H9 (cell line): Measurements from ENCODE around the gene SEC61B. TPM values are rescaled to one million over a fixed set of nuclear protein-coding genes. Genes with fewer than 3 reads are reported as not detected.

Source experiments
- DNase-seq: peaks from one replicate; pipeline ENCODE4 v3.0.0-alpha.2; 2017
- H2AFZ ChIP-seq: one replicate; pipeline ENCODE4 v1.6.1; 2013; ENCODE audit warnings: mild to moderate bottlenecking, low read length, control low read depth, moderate library complexity
- H2AK5ac ChIP-seq: 2 replicates; pipeline ENCODE4 v1.6.1; 2013; ENCODE audit warnings: low read length, control low read depth, mixed read lengths; ENCODE audit not compliant: insufficient read length
- H2BK120ac ChIP-seq: one replicate; pipeline ENCODE4 v1.6.1; 2013; ENCODE audit warnings: low read depth, mild to moderate bottlenecking, low read length, control low read depth, inconsistent platforms; ENCODE audit not compliant: poor library complexity, severe bottlenecking
- H2BK12ac ChIP-seq: 2 replicates; pipeline ENCODE4 v1.6.1; 2013; ENCODE audit warnings: low read length, control low read depth, mixed read lengths, low read depth; ENCODE audit not compliant: insufficient read length
- H2BK15ac ChIP-seq: 2 replicates; pipeline ENCODE4 v1.6.1; 2013; ENCODE audit warnings: low read depth, low read length, control low read depth
- H2BK20ac ChIP-seq: one replicate; pipeline ENCODE4 v1.6.1; 2013; ENCODE audit warnings: low read depth, mild to moderate bottlenecking, low read length, control low read depth, inconsistent platforms; ENCODE audit not compliant: poor library complexity, severe bottlenecking
- H2BK5ac ChIP-seq: 2 replicates; pipeline ENCODE4 v1.6.1; 2013; ENCODE audit warnings: low read length, control low read depth, mixed read lengths; ENCODE audit not compliant: insufficient read length
- H3K14ac ChIP-seq: 2 replicates; pipeline ENCODE4 v1.6.1; 2013; ENCODE audit warnings: low read length, control low read depth; ENCODE audit not compliant: insufficient read depth
- H3K18ac ChIP-seq: 2 replicates; pipeline ENCODE4 v1.6.1; 2013; ENCODE audit warnings: low read depth, mild to moderate bottlenecking, mixed read lengths, low read length, control low read depth; ENCODE audit not compliant: insufficient read length
- H3K23ac ChIP-seq: 2 replicates; pipeline ENCODE4 v1.6.1; 2013; ENCODE audit warnings: low read length, control low read depth, mixed read lengths, low read depth; ENCODE audit not compliant: insufficient read length
- H3K23me2 ChIP-seq: 2 replicates; pipeline ENCODE4 v1.6.1; 2013; ENCODE audit warnings: low read depth, mild to moderate bottlenecking, mixed read lengths, low read length, control low read depth; ENCODE audit not compliant: insufficient read length, poor library complexity, severe bottlenecking
- H3K27ac ChIP-seq: 2 replicates; pipeline ENCODE4 v1.5.1; 2013; ENCODE audit warnings: low read length, control low read depth, mixed read lengths, low read depth; ENCODE audit not compliant: insufficient read length
- H3K27me3 ChIP-seq: 2 replicates; pipeline ENCODE4 v1.6.1; 2013; ENCODE audit warnings: low read length, control low read depth, inconsistent platforms; ENCODE audit not compliant: insufficient read depth
- H3K4ac ChIP-seq: 2 replicates; pipeline ENCODE4 v1.6.1; 2013; ENCODE audit warnings: low read depth, mild to moderate bottlenecking, control low read depth, inconsistent platforms, low read length, moderate library complexity
- H3K4me1 ChIP-seq: 2 replicates; pipeline ENCODE4 v1.6.1; 2013; ENCODE audit warnings: low read length, control low read depth, inconsistent platforms; ENCODE audit not compliant: insufficient read depth
- H3K4me2 ChIP-seq: 2 replicates; pipeline ENCODE4 v1.6.1; 2013; ENCODE audit warnings: low read length, control low read depth, mixed read lengths; ENCODE audit not compliant: insufficient read length, insufficient read depth
- H3K56ac ChIP-seq: 2 replicates; pipeline ENCODE4 v1.6.1; 2013; ENCODE audit warnings: low read depth, mild to moderate bottlenecking, mixed read lengths, low read length, control low read depth; ENCODE audit not compliant: insufficient read length
- H3K79me1 ChIP-seq: 2 replicates; pipeline ENCODE4 v1.6.1; 2013; ENCODE audit warnings: low read depth, mild to moderate bottlenecking, moderate library complexity, low read length, control low read depth, inconsistent platforms; ENCODE audit not compliant: insufficient read depth, poor library complexity, severe bottlenecking
- H3K79me2 ChIP-seq: 2 replicates; pipeline ENCODE4 v1.6.1; 2013; ENCODE audit warnings: low read length, control low read depth, inconsistent platforms; ENCODE audit not compliant: insufficient read depth
- H3K9ac ChIP-seq: 2 replicates; pipeline ENCODE4 v1.6.1; 2013; ENCODE audit warnings: low read length, control low read depth, mixed read lengths; ENCODE audit not compliant: insufficient read length; ENCODE audit errors: extremely low read depth
- H3K9me3 ChIP-seq: one replicate; pipeline ENCODE4 v1.6.1; 2013; ENCODE audit warnings: low read depth, low read length, inconsistent platforms; ENCODE audit not compliant: control insufficient read depth
- H3T11ph ChIP-seq: one replicate; pipeline ENCODE4 v1.6.1; 2013; ENCODE audit warnings: mild to moderate bottlenecking, low read length, control low read depth, inconsistent platforms
- H4K20me1 ChIP-seq: one replicate; pipeline ENCODE4 v1.6.1; 2013; ENCODE audit not compliant: control insufficient read depth, insufficient read length, insufficient read depth
- H4K5ac ChIP-seq: 2 replicates; pipeline ENCODE4 v1.6.1; 2013; ENCODE audit warnings: low read depth, mild to moderate bottlenecking, mixed read lengths, low read length, control low read depth; ENCODE audit not compliant: insufficient read length
- H4K8ac ChIP-seq: replicated peaks from 2 replicates; pipeline ENCODE4 v1.6.1; 2013; ENCODE audit warnings: low read length, control low read depth, mixed read lengths, low read depth; ENCODE audit not compliant: insufficient read length
- H4K91ac ChIP-seq: 2 replicates; pipeline ENCODE4 v1.6.1; 2013; ENCODE audit warnings: low read depth, mild to moderate bottlenecking, moderate library complexity, mixed read lengths, low read length, control low read depth; ENCODE audit not compliant: insufficient read length
- H3K27ac Mint-ChIP-seq, 3 experiments: 2 replicates in 2 of 3; 3 replicates in 1 of 3; pipeline ENCODE4 v1.8.0; 2020 to 2021; ENCODE audit warnings: mixed read lengths in 3 of 3, mild to moderate bottlenecking in 1 of 3, moderate library complexity in 1 of 3
- H3K27me3 Mint-ChIP-seq: 2 replicates; pipeline ENCODE4 v1.8.0; 2021; ENCODE audit warnings: low read depth, mild to moderate bottlenecking, moderate library complexity, mixed read lengths
- H3K36me3 Mint-ChIP-seq, 3 experiments: 2 replicates in 2 of 3; 3 replicates in 1 of 3; pipeline ENCODE4 v1.8.0; 2020 to 2021; ENCODE audit warnings: low read depth in 3 of 3, mixed read lengths in 3 of 3; ENCODE audit not compliant: insufficient read depth in 1 of 3
- H3K4me1 Mint-ChIP-seq, 2 experiments: 2 replicates each; pipeline ENCODE4 v1.8.0; 2020; ENCODE audit warnings: mixed read lengths in 2 of 2
- H3K4me3 Mint-ChIP-seq, 2 experiments: 2 replicates in 1 of 2; 3 replicates in 1 of 2; pipeline ENCODE4 v1.8.0; 2020 to 2021; ENCODE audit warnings: mild to moderate bottlenecking in 2 of 2, mixed read lengths in 2 of 2, moderate library complexity in 1 of 2
- H3K9me3 Mint-ChIP-seq, 2 experiments: 2 replicates in 1 of 2; 3 replicates in 1 of 2; pipeline ENCODE4 v1.8.0; 2020; ENCODE audit warnings: mild to moderate bottlenecking in 2 of 2, mixed read lengths in 2 of 2, moderate library complexity in 1 of 2
- WGBS: extraction: QIAGEN DNeasy Blood & Tissue Kit; methylation state at CpG from one replicate; pipeline ENCODE4 v1.1.7; 2013; ENCODE audit warnings: missing lambda C conversion rate, low lambda C conversion rate, mixed read lengths; ENCODE audit not compliant: insufficient read length; ENCODE audit errors: extremely low coverage; 5-methylcytosine and 5-hydroxymethylcytosine counted together
- total RNA-seq: library from RNA; stranded (reverse); gene quantifications from 2 replicates; pipeline ENCODE4 v1.2.1, GENCODE V29; 2021
- TF ChIP-seq, protein P1 (sequence below): fragments of 200-600 bp; sonication (generic); conservative IDR thresholded peaks from 3 replicates; pipeline ENCODE4 v1.8.0; 2021; ENCODE audit warnings: antibody characterized with exemption, mild to moderate bottlenecking

Gene SEC61B
- total RNA-seq, 1 experiment from 2014 or later = 142 TPM

- Histone ChIP-seq H3K56ac (no peak overlapping the region), H4K91ac (no peak overlapping the region), H2AK5ac (no peak overlapping the region), H3K4me2 (no peak overlapping the region), H3K23ac (no peak overlapping the region), H4K5ac (no peak overlapping the region), H2BK120ac (no peak overlapping the region), H3K79me1 (no peaks in the 10 kb centered on the region), H3K9ac (no peak overlapping the region), H3K18ac (no peak overlapping the region), H3K4me1 (no peaks in the 10 kb centered on the region), H3K27ac (no peak overlapping the region), H2AFZ (no peak overlapping the region), H2BK5ac (no peak overlapping the region), H3K79me2 (no peaks in the 10 kb centered on the region), H3K9me3 (no peaks in the 10 kb centered on the region), H2BK12ac (no peak overlapping the region), H2BK15ac (no peak overlapping the region), H3K23me2 (no peaks in the 10 kb centered on the region), H2BK20ac (no peak overlapping the region), H4K20me1 (no peaks in the 10 kb centered on the region), H3K14ac (no peak overlapping the region; the same call in 1 of the 2 replicates), H4K8ac (no peak overlapping the region), H3K4ac (no peak overlapping the region), H3K27me3 (no peaks in the 10 kb centered on the region), H3T11ph (no peak overlapping the region)
- WGBS = no CpG with 5 or more reads among the region's 15 CpGs
- H3K27ac Mint-ChIP-seq = no peak overlapping the region; a peak in 2 of 7 replicates
- no peak for DNase-seq
- TF ChIP-seq, protein P1, sequence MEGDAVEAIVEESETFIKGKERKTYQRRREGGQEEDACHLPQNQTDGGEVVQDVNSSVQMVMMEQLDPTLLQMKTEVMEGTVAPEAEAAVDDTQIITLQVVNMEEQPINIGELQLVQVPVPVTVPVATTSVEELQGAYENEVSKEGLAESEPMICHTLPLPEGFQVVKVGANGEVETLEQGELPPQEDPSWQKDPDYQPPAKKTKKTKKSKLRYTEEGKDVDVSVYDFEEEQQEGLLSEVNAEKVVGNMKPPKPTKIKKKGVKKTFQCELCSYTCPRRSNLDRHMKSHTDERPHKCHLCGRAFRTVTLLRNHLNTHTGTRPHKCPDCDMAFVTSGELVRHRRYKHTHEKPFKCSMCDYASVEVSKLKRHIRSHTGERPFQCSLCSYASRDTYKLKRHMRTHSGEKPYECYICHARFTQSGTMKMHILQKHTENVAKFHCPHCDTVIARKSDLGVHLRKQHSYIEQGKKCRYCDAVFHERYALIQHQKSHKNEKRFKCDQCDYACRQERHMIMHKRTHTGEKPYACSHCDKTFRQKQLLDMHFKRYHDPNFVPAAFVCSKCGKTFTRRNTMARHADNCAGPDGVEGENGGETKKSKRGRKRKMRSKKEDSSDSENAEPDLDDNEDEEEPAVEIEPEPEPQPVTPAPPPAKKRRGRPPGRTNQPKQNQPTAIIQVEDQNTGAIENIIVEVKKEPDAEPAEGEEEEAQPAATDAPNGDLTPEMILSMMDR = no peak; the same call in 2 of the 3 replicates
- H3K36me3 Mint-ChIP-seq = no peaks in the 10 kb centered on the region
- H3K4me3 Mint-ChIP-seq = no peak overlapping the region
- no peaks in the 10 kb centered on the region; a peak in 1 of 5 replicates for H3K9me3 Mint-ChIP-seq
- peaks cover 1% of the 10 kb centered on the region; the same call in 1 of the 2 replicates for H3K27me3 Mint-ChIP-seq
- H3K4me1 Mint-ChIP-seq = peaks cover 3 to 8% of the 10 kb centered on the region in 2 experiments; a peak in 3 of 4 replicates
These were observed 31.8 kb downstream of the SEC61B start for GRCh38 chr9:99253772-99254431.
